Measurements from ENCODE around the gene CCDC86.

- TF ChIP-seq ESRRG (CRISPR knock-in tag; IDR thresholded peaks at IDR 0.05) (no peak), TSHZ2 (CRISPR knock-in tag; IDR thresholded peaks at IDR 0.05) (no peak), ARNTL (CRISPR knock-in tag; IDR thresholded peaks at IDR 0.05; ENCODE audit: borderline replicate concordance, low read depth) (no peak), ZNF70 (CRISPR knock-in tag; IDR thresholded peaks at IDR 0.05) (no peak), CSRNP3 (CRISPR knock-in tag; IDR thresholded peaks at IDR 0.05) (no peak), PPARA (CRISPR knock-in tag; IDR thresholded peaks at IDR 0.05; ENCODE audit: borderline replicate concordance) (no peak), RARB (CRISPR knock-in tag; IDR thresholded peaks at IDR 0.05) (no peak), ZFP3 (CRISPR knock-in tag; IDR thresholded peaks at IDR 0.05) (no peak), PATZ1 (CRISPR knock-in tag; IDR thresholded peaks at IDR 0.05; ENCODE audit: borderline replicate concordance) (no peak)
Observed at GRCh38 chr11:60859616-60860250, 17.8 kb downstream of the CCDC86 start.
